ENCODE measurements around the gene SLC8A1.
A peak's percentile ranks its signal among the peaks of the same experiment; 100 is the strongest.
"Not testable (repeated sequence)": the region's sequence is repeated elsewhere in the genome, so short reads cannot be mapped to it uniquely, and the experiment has no call there.

The SLC8A1 gene

GRCh38 chr2:40097691-40098385 is 354.1 kb downstream of the SLC8A1 start:
- no peak for DNase-seq

GRCh38 chr2:40096360-40096759 is 355.5 kb downstream of the SLC8A1 start:
- DNase-seq = no peak

- DNase-seq = no peak
Measured at GRCh38 chr2:40095000-40095399, 356.9 kb downstream of the SLC8A1 start.

- DNase-seq = no peak
Measured at GRCh38 chr2:40094451-40094850, 357.4 kb downstream of the SLC8A1 start.

GRCh38 chr2:40093021-40093675 is 358.7 kb downstream of the SLC8A1 start:
- DNase-seq = no peak

GRCh38 chr2:40090044-40090443 is 361.8 kb downstream of the SLC8A1 start:
- no peak for DNase-seq

- no peak for DNase-seq
Measured at GRCh38 chr2:40087927-40088326, 364.0 kb downstream of the SLC8A1 start.

GRCh38 chr2:40087434-40087833 is 364.5 kb downstream of the SLC8A1 start:
- DNase-seq = no peak

GRCh38 chr2:40085786-40086185 is 366.1 kb downstream of the SLC8A1 start:
- no peak for DNase-seq

- DNase-seq = not testable (repeated sequence)
Measured at GRCh38 chr2:40073336-40073735, 378.6 kb downstream of the SLC8A1 start.

GRCh38 chr2:40072442-40073232 is 379.3 kb downstream of the SLC8A1 start:
- DNase-seq = peak; percentile 13

GRCh38 chr2:40062381-40062780 is 389.5 kb downstream of the SLC8A1 start:
- DNase-seq = no peak

- DNase-seq = no peak
Measured at GRCh38 chr2:40049781-40050180, 402.1 kb downstream of the SLC8A1 start.

GRCh38 chr2:40048506-40048905 is 403.4 kb downstream of the SLC8A1 start:
- no peak for DNase-seq

- no peak for DNase-seq
Measured at GRCh38 chr2:40047406-40047805, 404.5 kb downstream of the SLC8A1 start.
